GM19240 (cell line): ENCODE measurements around the gene AZI2.

Source experiments
- DNase-seq: peaks from one replicate; pipeline ENCODE4 v3.0.0; 2011; ENCODE audit warnings: low spot score; ENCODE audit not compliant: insufficient read length

Gene AZI2

DNA sequence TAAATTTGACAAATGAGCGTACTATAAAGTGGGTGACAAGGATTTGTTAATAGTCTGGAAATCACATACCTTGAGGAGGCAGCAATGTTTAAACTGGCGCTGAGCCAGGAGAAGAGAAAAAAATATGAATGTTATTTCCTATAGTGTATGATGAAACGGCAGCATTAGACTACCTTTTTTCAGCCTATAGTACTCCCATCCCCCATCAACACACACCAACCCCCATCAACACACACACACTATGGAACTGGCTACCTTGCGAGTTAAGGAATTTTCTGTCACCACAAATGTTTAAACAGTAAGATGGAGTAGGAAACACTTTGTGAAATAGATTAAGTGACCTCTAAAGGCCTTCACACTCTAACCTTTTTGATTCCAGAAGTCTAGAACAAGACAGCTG is 46.9 kb downstream of the AZI2 start:
- DNase-seq, result no peak

DNA sequence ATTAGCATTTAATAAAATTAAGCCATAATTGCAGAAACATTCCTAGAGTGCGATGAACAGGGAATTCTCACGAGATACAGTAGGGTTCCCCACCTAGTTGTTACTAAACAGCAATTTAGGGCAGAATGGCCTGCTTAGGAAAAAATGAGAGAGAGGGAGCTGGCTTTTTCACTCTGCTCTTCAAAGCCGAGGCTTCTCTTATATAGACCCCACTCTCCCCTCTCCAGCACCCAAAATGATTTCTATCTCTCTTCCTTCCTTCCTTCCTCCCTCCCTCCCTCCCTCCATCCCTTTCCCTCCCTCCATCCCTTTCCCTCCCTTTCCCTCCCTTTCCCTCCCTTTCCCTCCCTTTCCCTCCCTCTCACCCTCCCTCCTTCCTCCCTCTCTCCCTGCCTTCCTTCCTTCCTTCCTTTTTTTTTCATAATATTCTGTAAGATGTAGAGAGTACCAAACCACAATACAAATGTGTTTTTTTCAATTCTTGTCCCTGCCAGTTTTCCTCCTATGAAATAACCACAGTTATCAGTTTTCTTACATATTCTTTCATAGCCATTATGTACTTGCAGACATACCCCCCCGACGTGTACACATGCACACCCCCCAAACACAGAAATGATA is 48.2 kb downstream of the AZI2 start:
- DNase-seq, result no peak

DNA sequence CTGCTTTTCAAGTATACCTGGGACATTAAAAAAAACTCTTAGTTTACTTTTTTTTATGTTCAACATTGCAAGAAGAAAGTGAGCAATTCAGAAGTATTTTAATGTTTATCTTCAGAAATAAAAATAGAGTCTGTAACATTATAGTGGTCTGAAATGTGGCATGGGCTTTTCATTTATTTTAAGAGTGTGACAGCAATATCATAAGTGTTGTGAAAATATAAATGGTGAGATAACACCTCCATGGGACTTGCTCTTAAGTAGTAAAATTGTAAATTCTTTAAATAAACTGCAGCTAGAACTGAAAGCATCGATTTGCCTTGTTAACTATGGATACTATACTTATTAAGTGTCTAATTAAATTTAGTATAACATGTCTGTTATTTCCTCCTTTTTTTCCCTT is 48.9 kb downstream of the AZI2 start:
- no peak for DNase-seq

DNA sequence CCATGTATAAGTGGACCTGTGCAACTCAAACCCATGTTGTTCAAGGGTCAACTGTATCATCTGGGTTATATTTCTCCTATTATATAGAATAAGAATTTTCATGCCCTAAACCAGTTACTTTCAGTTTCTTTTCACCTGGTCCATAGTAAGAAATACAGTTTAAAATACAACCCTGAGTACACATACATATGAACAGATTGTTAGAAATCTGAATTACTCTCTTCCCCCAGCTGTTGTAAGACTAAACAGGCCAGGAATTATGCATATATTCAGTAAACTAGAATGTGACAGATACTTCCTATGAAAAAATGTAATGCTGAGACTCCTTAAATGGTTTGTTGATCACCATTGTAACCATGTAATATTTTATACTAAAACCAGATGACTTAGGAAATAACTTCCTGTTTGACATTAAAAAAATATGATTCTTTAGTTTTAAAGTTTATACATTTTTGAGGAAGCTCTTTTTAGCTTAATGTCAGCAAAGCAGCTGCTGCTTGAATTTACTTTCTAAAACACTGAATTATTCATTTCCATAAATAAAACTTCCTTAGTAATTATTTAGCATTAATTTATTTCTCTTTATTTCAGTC is 52.6 kb downstream of the AZI2 start:
- DNase-seq, result no peak

DNA sequence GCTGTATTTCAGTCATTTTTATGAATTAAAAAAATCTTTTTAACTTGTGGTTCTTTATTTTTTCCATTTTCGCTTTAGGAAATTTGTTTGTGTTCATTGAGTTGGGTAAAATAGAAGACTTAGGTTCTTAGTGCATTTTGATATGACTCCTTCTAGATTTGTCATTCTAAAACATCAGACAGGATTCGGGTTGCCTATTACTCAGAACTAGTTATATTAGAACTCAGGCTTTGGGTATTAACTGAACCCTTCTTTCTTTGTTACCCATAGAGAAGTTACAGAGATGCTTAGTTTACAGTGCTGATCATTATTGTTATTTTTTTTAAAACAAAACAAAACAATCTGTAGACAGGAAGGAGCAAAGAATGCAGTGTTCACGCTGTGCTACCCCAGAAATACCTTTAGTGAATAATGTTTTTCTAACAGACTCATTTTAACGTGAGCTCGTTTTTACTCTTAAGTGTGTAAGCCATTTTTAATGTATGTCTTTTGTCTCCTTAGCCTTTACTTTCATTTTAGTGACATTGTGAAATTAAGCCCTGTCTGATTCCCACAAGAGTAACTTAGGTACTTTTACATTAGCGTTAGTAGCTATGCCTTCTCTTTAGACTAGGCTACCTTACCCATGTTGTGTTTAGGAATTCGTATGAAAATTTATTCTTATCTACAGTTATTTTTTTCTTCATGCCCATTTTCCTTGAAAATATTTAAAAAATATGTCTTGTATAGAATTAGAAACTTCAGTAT is 53.8 kb downstream of the AZI2 start:
- DNase-seq, result no peak

DNA sequence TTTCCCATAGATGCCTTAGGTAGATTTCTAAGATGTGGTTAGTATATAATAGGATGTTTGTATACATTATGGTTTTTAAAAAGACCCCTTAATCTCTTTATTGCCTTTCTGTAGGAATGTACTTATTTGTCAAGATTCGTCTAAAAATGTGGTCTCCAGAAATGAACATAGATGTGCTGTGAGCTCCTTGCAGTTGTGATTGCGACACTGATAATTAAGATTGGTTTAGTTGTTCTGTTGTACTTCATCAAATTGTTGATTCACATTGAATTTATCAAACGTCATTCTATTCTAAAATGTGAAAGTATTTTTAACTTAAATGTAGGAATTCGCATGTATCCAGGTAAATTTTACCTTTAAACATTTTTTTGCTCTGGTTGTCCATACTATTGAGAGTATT is 56.0 kb downstream of the AZI2 start:
- DNase-seq, result no peak

DNA sequence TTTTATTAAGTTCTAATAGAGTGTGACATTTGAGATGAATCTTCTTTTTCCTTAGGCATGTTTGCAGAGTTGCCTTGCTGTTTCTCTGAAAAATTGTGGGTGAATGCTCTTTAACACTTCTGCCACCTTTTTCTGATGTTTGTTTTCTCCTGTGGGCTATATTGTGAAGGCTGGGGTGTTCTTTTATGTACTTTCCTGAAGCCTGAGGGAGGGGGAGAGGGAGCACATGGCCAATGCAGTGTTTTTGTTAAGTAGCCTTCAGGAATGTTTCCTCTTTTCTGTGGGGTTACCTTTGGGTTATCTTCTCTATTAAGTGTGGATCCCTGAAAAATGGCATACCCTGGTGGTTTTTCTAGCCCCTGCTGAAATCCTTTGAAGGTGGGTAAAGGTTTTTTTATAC is 57.0 kb downstream of the AZI2 start:
- DNase-seq, result no peak

DNA sequence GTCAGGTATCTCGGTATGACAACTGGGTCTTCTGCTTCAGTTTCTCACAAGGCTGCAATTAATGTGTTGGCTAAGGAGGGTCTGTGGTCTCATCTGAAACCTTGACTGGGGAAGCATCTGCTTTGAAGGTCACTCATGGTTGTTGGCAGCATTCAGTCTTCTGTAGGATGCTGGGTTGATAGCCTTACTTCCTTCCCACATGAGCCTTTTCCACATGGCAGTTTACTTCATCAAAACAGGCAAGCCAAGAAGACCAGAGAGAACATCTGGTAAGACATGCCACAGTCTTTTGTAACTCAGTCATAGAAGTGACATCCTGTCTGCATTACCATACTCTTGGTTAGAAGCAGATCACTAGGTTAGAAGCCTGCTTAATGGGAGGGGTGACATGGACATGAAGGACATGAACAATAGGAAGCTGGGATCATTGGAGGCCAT is 57.7 kb downstream of the AZI2 start:
- no peak for DNase-seq

DNA sequence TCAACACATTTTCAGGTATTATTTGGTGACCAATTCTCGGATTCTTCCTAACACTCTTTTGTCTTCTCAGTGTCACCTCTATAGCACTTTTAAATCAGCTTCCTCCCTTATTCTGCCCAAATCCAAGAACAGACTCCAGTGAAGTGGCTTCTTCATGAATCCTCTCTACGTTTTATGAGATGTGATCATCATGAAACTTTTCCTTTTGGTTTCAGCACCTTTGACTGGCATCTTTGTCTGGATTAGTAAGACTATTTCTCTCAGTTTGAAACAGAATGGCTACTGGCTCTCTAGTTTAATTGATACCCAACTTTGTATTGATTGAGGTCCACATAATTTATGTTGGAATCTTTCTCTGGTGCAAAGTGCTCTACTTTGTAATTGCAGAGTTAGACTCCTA is 61.6 kb downstream of the AZI2 start:
- DNase-seq, result no peak

DNA sequence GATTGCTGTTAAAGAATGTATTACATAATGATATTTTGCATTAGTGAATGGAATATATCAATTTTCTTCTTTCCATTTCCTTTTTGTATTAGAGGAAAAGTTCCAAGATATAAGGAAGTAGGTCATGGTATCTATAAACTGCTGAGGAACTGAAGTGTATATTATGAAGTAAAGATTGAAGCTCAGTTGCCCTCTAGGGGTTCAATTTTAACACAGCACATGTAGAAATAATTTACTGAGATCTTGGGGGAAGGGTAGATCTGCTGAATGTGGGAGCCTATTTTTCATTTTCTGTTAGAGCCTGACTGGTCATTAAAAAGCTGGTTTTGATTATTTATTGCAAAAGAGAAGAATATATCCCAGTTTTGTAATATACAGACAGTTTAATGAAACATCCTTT is 62.0 kb downstream of the AZI2 start:
- no peak for DNase-seq

DNA sequence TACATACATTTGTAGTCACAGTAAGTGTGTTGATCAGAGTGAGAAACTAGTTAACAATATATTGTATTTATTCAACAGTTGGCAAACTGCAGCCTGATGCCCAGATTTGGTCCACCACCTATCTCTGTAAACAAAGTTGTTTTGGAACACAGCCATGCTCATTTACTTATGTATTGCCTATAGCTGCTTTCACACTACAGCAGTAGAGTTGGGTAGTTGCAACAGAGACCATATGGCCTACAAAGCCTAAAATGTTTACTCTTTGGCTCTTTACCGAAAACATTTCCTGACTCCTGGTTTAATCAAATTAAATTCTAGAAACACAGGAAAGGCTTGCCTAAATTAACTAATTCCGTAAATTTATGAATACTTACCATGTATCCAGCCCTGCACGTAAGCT is 67.8 kb downstream of the AZI2 start:
- DNase-seq, result no peak

DNA sequence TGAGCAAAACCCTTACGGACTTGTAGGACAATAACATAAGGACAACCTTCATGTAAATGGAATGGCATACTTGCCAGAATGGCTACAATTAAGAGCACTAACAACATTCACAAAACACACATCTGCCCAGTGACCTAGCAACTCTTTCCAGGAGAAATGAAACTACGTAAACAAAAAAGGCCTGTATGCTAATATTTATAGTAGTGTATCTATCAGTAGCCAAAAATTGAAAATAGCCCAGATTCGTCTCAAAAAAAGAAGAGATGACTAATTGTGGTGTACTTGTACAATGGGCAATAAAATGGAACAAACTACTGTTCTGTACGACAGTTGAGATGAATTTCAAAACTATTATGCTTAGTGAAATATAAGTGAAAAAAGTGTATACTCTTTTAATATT is 68.9 kb downstream of the AZI2 start:
- no peak for DNase-seq

DNA sequence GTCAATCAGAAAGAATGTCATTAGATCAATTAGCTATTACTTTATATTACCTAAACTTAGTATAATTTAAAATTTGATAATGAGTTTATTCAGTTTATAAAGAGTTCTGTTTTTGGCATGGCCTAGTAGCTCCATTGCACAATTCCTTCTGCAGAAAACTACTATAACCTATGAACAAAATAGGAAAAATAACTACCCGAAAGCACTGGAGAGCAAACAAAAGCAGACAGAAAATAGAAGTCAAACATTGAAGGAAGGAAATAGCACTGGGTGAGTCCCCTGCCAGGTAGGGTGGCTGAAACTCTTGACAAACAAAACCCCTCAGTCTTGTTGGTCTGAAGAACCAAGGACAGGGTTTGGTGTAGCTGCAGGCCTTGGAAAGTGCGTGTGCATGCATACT is 69.7 kb downstream of the AZI2 start:
- DNase-seq, result no peak

DNA sequence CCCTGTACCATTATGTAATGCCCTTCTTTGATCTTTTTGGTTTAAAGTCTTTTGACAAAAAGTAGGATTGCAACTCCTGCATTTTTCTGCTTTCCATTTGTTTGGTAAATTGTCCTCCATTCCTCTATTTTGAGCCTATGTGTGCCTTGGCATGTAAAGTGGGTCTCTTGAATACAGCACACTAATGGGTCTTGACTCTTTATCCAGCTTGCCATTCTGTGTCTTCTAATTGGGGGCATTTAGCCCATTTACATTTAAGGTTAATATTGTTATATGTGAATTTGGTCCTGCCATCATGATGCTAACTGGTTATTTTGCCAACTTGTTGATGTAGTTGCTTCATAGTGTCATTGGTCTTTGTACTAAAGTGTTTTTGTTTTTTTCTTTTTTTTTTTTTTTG is 74.8 kb downstream of the AZI2 start:
- no peak for DNase-seq
